Left hindlimb (tissue), 1 donor: ENCODE measurements around the gene LRRD1.
"Not testable (repeated sequence)": the region's sequence is repeated elsewhere in the genome, so short reads cannot be mapped to it uniquely, and the experiment has no call there.

Experiments used
- DNase-seq: peaks from one replicate; pipeline ENCODE4 v3.0.0-alpha.2; 2018

The LRRD1 gene

GRCh38 chr7:92178928-92179924, at the start of gene LRRD1:
Gene LRRD1, minus strand, starts transcription at chr7:92179142. Its CDS starts 13,940 bp downstream, at chr7:92165202.
- peak; percentile 88 for DNase-seq

DNA sequence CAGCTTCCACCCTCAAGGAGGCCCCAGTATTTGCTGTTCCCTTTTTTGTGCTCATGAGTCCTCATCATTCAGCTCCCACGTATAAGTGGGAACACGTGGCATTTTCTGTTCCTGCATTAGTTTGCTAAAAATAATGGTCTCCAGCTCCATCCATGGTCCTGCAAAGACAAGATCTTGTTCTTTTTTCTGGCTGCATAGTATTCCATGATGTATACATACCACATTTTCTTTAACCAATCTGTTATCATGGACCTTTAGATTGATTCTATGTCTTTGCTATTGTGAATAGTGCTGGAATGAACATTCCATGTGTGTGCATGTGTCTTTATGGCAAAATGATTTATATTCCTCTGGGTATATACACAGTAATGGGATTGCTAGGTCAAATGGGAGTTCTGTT, 49.8 kb upstream of the LRRD1 start:
- DNase-seq = no peak

GRCh38 chr7:92228100-92228499, 49.2 kb upstream of the LRRD1 start:
- no peak for DNase-seq

DNA sequence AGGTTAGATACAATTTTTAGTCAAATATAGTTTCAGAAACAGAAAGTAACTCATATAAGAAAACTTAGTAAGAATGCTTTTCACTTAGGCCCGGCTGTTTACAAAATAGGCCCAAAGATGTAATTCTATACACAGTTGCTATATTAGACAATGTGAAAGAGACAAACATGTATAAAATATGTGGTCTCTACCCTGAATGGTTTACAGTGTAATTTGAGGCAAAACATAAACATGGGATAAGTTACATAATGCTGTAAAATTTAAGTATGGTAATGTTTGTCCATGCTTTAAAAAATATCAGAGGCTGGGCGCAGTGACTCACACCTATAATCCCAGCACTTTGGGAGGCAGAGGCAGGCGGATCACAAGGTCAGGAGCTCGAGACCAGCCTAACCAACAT, 48.0 kb upstream of the LRRD1 start:
- DNase-seq = no peak

- DNase-seq = no peak
These were observed 42.8 kb upstream of the LRRD1 start for GRCh38 chr7:92221766-92222165.

- DNase-seq = no peak
These were observed 27.7 kb upstream of the LRRD1 start for GRCh38 chr7:92206672-92207071.

DNA sequence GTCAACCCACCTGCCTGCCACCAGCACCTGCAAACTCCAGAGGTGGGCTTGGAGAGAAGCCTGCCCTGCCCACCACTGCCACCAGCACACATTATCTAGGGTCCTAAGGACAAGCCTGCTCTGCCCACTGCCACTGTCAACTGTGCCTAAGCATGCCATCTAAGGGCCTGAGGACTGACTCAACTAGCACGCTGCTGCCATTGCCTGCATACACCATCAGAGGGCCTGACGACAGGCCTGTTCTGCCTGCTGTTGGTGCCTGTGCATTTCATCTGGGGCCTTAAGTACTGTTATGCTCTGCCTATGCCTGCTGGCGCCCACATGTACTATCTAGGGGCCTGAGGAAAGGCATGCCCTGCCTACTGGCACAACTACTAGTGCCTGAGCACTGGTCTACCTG, 27.0 kb upstream of the LRRD1 start:
- DNase-seq = no peak

DNA sequence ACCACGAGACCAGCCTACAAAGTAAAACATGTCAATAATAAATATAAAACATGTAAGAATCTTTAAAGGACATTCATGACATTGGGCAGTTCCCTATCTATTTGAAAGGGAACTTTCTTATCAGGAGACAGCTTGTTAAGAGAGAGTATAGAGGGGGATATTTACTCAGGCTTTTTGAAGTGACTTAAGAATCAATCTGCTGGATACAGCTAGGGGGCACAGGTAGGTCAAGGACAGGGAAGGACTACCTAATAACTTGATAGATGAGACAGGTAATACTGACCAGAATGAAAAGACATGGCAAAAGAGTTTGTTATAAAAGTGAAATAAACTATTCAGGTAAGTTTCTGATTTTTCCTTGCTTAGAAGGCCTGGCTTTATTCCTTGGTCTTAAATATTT, 21.8 kb upstream of the LRRD1 start:
- DNase-seq = no peak

- DNase-seq = no peak
These were observed 13.4 kb upstream of the LRRD1 start for GRCh38 chr7:92192326-92192725.

GRCh38 chr7:92189246-92189645, 10.3 kb upstream of the LRRD1 start:
- DNase-seq = not testable (repeated sequence)

DNA sequence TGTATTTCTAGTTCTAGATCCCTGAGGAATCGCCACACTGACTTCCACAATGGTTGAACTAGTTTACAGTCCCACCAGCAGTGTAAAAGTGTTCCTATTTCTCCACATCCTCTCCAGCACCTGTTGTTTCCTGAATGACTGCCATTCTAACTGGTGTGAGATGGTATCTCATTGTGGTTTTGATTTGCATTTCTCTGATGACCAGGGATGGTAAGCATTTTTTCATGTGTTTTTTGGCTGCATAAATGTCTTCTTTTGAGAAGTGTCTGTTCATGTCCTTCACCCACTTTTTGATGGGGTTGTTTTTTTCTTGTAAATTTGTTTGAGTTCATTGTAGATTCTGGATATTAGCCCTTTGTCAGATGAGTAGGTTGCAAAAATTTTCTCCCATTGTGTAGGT, 5.4 kb upstream of the LRRD1 start:
- not testable (repeated sequence) for DNase-seq

DNA sequence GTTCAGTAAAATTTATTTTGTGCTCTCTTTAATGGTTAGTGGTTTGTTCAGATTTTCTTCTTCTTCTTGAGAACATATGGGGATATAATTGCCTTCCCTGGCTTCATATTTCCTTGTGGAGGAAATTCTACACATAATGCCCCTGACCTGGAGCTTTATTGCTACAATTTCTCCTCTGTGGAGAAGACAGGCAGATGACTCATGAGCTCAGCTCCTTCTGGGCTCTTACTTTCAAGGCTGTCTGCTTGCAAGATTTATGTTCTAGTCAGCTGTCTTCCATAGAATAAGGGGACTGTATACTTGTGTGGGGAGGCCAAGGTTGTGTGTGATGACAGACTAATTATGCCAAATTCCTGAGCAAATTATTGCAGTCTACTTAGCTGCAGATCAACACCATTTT, 1.6 kb downstream of the LRRD1 start:
- no peak for DNase-seq

DNA sequence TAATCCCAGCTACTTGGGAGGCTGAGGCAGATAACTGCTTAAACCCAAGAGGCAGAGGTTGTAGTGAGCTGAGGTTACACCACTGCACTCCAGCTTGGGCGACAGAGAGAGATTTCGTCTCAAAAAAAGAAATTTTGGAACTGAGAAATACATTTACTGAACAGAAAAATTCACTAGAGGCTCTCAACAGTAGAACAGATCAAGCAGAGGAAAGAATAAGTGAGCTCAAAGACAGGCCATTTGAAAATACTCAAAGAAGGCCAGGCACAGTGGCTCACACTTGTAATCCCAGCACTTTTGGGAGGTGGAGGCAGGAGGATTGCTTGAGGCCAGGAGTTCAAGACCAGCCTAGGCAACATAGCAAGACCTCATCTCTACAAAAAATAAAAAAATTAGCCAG, 9.4 kb downstream of the LRRD1 start:
- DNase-seq = not testable (repeated sequence)

- DNase-seq = no peak
These were observed 17.7 kb downstream of the LRRD1 start for GRCh38 chr7:92161271-92161670.

- DNase-seq = no peak
These were observed 20.0 kb downstream of the LRRD1 start for GRCh38 chr7:92158660-92159575.

GRCh38 chr7:92156990-92157389, 22.0 kb downstream of the LRRD1 start:
- DNase-seq = no peak

GRCh38 chr7:92155108-92155739, 23.7 kb downstream of the LRRD1 start:
- DNase-seq = no peak

DNA sequence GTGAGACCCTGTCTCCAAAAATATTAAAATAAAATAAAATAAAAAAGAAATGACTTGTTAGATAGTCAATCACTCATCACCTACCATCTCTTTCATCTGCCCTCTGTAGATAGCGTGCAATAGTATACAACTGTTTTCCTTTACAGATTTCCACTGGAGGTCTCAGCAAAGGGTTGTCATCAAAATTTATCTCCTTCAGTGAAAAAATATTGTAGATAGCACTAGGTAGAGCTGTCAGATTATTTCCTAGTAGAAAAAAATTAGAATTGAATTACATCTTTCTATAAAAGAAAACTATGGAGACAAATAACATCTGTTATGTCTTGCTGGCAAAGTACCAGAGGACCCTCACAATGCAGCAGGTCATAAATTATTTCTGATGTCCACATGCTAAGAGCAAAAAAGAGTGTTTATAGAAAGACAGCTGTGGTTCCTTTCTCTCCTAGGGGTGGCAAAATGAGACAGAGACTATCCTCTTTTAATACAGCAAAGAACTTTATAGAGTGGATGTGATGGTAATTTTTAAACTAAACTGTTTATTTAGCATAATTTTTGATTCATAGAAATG, 28.4 kb downstream of the LRRD1 start:
- DNase-seq = no peak

DNA sequence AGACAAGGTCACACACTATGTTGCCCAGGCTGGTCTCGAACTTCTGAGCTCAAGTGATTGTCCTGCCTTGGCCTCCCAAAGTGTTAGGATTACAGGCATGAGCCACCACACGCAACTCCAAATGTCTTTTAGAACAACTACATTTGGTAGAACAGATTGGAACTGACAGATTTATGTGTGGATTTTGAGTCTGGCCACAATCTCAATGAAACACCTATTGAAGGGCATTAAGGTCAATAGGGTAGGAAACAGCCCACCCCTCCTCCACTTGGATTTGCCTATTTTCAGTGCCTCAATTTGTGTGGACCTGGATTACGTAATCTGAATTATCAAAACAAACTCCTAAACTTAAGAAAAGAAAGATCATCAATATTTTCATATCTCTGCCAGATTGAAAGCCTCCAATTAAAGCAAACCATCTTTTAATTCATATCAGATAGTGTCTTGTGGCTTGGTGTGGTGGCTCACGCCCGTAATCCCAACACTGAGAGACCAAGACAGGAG, 29.2 kb downstream of the LRRD1 start:
- DNase-seq = no peak

DNA sequence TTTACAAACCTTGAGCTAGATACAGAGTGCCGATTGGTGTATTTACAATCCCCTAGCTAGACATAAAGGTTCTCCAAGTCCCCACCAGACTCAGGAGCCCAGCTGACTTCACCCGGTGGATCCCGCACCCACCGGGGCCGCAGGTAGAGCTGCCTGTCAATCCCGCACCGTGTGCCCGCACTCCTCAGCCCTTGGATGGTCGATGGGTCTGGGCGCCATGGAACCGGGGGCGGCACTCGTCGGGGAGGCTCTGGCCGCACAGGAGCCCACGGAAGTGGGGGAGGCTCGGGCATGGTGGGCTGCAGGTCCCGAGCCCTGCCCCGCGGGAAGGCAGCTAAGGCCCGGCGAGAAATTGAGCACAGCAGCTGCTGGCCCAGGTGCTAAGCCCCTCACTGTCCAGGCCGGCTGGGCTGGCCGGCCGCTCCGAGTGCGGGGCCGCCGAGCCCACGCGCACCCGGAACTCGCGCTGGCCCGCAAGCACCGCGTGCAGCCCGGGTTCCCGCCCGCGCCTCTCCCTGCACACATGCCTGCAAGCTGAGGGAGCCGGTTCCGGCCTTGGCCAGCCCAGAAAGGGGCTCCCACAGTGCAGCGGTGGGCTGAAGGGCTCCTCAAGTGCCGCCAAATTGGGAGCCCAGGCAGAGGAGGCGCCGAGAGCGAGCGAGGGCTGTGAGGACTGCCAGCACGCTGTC, 35.6 kb downstream of the LRRD1 start:
- DNase-seq = not testable (repeated sequence)

- not testable (repeated sequence) for DNase-seq
These were observed 36.2 kb downstream of the LRRD1 start for GRCh38 chr7:92142791-92143190.

- no peak for DNase-seq
These were observed 37.8 kb downstream of the LRRD1 start for GRCh38 chr7:92141161-92141560.
